ENCODE data around the gene PTCD1. TPM values are rescaled to one million over a fixed set of nuclear protein-coding genes. Genes with fewer than 3 reads are reported as not detected.

The PTCD1 gene
- total and polyA plus RNA-seq, 9 of the 15 experiments (the other 6 are each of a cell fraction or from before 2014, with no cell fraction given), result 0.46 to 17.1 (median 6.2) TPM

DNA sequence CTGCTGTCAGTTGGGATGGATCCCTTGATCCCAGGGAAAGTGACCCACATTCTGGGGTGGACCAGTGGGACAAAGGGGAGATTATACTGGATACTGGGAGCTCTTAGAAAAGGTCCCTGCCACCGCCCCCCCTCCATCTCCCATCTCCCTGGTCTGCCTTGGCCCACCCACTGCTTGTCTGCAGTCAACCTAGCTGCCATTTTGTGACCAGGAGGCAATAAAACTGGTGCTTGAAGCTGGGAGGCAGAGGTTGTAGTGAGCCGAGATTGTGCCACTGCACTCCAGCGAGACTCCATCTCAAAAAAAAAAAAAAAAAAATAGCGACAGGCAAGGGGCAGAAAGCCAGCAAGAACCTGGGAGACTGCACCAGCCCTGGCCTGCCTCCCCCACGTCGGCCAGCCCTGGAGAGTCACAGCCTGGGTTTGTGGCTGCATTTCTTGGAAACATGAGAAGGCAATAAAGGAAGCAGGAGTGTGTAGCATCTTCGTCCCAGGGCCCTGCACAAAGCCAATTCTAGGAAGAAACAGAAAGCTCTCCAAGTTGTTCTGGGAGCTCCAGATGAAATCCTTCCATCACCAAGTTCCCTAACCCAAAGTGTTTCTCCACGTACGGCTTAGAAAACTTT is 68.7 kb downstream of the PTCD1 start (continued):
- TF ChIP-seq MITF (IDR thresholded peaks at IDR 0.05) (no peak), NR1H2 (CRISPR knock-in tag; IDR thresholded peaks at IDR 0.05) (no peak), MCM7 (IDR thresholded peaks at IDR 0.05) (no peak), ZNF551 (CRISPR knock-in tag; IDR thresholded peaks at IDR 0.05) (no peak), L3MBTL2 (IDR thresholded peaks at IDR 0.05) (peak; percentile 30; the same call in 1 of the 2 replicates), RREB1 (CRISPR knock-in tag; IDR thresholded peaks at IDR 0.05) (no peak), NFE2 (IDR thresholded peaks at IDR 0.05; ENCODE audit: low read depth) (peak; percentile 86), HDAC8 (tag; IDR thresholded peaks at IDR 0.05) (no peak), FUS (optimal IDR thresholded peaks at IDR 0.05; ENCODE audit: low read depth, low read length) (no peak), ZFP36 (IDR thresholded peaks at IDR 0.05; ENCODE audit: low read depth, low read length, partially characterized antibody) (no peak), POLR3A (IDR thresholded peaks at IDR 0.05; ENCODE audit: borderline replicate concordance, extremely low read depth, insufficient read depth, insufficient read length) (no peak), ZNF146 (CRISPR knock-in tag; IDR thresholded peaks at IDR 0.05; ENCODE audit: unreplicated experiment) (no peak), HSF4 (CRISPR knock-in tag; IDR thresholded peaks at IDR 0.05; ENCODE audit: borderline replicate concordance) (no peak), EP300 (IDR thresholded peaks at IDR 0.05; ENCODE audit: low read length) (peak; percentile 71), KAT7 (CRISPR knock-in tag; IDR thresholded peaks at IDR 0.05; ENCODE audit: borderline replicate concordance) (no peak), ZNF586 (CRISPR knock-in tag; conservative IDR thresholded peaks at IDR 0.05) (no peak), NFXL1 (CRISPR knock-in tag; IDR thresholded peaks at IDR 0.05) (no peak)
- TF ChIP-seq, protein P1, sequence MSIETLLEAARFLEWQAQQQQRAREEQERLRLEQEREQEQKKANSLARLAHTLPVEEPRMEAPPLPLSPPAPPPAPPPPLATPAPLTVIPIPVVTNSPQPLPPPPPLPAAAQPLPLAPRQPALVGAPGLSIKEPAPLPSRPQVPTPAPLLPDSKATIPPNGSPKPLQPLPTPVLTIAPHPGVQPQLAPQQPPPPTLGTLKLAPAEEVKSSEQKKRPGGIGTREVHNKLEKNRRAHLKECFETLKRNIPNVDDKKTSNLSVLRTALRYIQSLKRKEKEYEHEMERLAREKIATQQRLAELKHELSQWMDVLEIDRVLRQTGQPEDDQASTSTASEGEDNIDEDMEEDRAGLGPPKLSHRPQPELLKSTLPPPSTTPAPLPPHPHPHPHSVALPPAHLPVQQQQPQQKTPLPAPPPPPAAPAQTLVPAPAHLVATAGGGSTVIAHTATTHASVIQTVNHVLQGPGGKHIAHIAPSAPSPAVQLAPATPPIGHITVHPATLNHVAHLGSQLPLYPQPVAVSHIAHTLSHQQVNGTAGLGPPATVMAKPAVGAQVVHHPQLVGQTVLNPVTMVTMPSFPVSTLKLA (conservative IDR thresholded peaks at IDR 0.05), result peak in 1 of 2 experiments; percentile 22; a peak in 1 of 4 replicates
